GM19099 (cell line): ENCODE results near the gene SLC29A3.

Experiments
- POLR2A ChIP-seq: IDR thresholded peaks from 3 replicates; pipeline ENCODE4 v1.6.1; 2011; ENCODE audit warnings: low read depth; ENCODE audit not compliant: insufficient read length; ENCODE audit errors: extremely low read depth

The SLC29A3 gene

DNA sequence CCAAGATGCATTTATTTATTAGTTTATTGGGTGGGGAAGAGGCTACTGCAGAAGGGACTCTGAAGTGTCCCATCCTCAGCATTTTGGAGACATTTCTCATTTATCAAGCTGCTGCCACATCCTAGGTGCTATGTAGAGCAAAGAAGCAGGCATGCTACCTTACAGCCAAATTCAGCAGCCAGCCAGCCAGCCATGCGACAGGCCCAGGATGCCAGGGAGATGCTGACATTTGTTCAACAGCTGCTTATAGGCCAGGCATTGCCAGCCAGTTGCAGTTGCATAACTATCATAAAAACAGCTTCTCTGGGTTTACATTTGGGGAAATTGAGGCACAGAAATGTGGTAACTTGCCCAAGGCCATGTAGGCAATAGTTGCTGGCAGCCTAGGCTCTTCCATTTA, 2.3 kb downstream of the SLC29A3 start:
- no peak for TF ChIP-seq POLR2A

DNA sequence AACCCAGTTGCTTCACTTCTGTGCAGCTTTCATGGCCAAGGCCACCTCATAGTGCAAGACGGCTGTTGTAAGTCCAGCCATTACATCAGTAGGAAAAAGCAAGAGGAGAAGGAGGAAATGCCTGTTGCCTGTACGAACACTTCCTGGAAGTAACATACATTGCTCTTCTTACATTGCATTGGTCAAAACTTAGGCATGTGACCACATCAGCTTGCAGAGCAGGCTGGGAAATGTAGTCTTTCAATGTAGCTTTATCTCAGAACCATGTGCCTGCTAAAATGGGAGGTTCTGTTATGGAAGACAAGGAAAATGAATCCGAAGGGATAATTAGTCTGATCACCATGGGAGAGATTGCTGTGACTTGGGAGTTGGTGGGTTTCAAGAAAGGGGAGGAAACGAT, 4.3 kb downstream of the SLC29A3 start:
- no peak for TF ChIP-seq POLR2A

DNA sequence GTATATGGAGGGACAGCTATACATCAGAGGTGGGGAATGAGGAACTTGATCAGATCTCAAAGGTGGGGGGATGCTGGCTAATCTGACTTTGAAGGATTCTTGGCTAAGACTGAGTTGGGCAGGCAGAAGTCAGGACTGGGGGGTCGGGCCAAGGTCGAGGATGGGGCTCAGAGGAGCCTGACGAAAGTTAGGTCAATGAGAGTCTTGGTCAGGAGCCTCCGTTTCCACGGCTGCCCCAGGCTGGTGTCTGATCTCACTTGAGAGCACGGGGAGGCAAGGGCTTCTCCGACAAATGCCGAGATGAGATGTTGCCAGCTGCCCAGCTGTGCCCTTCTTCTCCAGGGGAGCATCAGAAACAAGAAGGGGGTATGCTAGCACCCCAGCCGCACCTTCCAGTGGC, 5.7 kb downstream of the SLC29A3 start:
- TF ChIP-seq POLR2A, result no peak

DNA sequence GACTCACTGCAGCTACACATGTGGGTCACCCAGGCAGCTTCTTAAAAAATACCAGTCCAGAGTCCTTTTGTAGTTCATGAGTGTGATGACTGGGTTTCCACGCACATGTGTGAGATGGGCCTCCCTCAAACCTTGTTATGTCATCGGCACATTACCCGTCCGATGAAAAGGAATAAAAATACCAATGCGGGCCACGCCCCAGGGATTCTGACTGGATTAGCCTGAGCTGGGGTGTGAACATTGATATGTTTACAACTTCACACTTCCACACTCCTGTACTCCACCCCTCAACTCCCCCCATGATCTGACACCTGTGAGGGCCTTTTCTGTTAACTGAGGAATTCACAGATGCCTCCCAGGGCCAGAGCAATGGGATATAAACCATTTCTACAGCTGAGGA, 6.2 kb downstream of the SLC29A3 start:
- TF ChIP-seq POLR2A, result no peak

DNA sequence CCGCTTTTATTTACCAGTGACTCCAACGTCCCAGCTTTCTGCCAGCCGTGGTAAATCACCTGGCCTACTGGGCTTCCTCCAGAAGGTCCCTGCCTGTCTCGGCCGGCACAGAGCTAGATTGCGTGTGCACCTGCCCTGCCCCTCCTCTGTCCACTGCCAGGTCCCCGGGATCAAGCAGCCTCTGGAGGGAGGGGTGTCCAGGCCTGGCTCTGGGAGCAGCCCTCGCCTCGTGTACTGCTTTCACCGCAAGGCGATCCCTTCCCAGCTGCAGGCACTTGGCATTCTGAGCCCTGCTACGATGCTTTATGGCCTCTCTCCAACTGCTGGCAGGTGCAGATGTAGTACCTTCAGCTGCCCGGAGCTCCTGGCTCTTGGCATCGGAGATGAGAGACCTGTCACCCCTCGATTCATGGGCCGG, 7.4 kb downstream of the SLC29A3 start:
- no peak for TF ChIP-seq POLR2A

DNA sequence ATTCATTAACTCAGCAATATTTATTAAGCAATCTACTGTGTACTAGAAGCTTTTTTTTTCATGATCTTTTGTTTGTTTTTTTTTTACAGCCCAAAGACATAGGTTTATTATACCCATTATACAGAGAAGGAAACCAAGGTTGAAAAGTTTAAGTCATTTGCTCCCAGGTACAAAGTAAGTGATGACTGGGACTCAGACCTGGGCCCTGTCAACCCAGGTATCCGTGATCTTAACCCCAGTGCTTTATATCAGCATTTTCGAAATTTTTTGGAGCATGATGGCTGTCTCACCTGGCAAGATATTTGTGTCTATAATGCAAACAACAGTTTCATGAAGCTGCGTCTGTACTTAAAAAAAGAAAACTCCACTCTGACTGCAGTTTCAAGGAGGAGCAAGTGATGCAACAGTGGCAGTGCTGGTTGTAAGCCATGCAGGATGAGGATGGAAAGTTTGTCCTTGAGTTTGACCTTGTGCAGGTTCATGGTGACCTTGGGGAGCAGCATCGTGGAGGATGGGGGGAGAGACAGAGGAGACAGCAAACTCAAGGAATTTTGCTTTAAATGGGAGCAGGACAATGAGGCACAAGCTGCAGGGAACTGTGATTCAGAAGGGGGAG, 11.8 kb downstream of the SLC29A3 start:
- TF ChIP-seq POLR2A, result no peak

DNA sequence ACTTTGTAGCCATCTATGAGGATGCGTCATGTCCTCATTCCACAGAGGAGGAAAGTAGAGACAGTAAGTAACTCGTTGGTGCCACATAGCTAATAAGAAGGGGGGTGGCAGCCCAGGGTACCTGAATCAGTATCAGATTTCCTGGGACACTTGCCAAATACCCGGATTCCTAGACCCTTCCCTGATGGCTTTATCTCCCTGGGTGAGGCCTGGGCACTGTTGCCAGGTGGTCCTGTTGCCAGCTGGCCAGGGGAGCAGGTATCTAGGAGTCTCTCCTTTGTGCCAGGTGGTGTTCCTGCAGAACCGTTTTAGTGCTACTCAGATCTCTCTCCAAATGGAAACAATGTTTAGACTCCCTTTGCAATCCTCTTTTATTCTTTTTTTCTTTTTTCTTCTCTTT, 12.7 kb downstream of the SLC29A3 start:
- TF ChIP-seq POLR2A, result no peak

DNA sequence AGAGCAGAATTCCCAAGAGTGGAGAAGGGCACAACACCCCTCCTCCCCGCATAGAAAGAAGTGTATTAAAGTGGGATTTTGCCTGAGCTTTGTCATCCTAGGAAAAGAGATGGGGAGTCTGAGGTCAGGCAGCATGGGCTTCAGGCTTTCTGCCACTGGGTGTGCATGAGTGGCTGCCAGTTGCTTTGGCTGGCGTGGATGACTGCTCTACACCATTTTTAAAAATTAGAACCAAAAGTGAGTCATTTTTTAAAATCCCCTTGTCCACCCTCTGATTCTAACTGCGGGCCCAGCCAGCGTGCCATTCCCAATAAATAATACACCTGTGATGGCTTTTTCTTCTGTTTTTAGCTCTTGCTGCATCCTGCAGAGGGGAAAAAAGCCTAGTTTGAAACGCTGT, 13.4 kb downstream of the SLC29A3 start:
- no peak for TF ChIP-seq POLR2A

DNA sequence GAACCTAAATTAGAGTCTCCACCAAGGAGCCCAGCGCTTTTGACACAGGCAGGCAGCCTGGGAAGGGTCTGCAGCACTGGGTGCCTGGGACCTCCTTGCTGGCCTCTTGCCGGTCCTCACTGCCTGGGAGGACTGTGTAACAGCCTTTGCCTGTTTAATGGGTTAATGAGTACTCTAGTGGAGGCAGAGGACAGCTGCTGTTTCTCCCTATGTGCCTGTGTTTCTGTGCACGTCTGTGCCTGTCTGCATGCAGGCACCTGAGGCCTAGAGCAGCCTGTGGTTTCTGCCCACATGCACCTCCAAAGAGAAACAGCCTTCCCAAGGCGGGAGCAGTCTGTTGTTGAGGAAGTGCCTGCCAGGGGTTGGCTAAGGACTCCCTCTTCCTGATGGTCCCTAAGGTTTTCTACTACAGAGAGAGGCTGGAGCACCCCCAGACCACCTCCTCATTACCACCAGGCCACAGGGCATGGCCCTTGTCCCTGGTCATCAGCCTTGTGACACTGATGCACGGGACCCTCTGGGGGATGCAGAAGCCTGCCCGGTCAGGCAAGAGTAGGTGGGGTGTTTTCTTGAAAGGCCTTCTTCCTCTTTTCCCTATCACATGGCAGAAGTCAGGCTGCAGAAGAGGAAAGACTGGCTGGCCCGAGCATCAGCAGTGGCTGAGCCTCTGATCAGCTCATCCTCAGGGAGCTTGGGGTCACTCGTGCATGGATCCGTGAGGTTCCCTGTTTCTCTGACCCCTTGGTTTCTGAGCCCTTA, 14.2 kb downstream of the SLC29A3 start:
- no peak for TF ChIP-seq POLR2A

DNA sequence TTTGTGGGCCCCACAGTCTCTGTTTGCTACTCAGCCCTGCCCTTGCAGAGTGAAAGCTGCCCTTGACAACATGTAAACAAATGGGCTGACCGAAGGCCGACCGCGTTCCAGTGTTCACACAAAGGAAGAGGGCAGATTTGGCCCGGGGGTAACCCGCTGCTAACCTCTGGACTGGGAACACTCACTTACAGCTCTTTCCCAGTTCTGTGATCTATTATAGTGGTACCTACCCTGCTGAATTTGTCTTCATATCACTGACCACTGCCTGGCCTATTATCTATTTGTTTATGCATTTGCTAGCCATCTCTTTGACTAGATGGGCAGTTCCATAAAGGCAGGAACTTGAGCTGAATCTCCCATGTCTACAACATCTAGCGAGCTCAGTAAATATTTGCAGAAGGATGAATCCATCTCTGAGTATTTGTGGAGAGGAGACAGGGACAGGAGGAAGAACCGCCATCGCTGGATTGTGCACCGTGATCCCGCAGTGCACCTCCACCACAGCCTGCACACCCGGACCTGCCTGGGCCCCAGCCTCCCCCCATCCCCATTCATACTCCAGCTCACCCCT, 15.2 kb downstream of the SLC29A3 start:
- no peak for TF ChIP-seq POLR2A

DNA sequence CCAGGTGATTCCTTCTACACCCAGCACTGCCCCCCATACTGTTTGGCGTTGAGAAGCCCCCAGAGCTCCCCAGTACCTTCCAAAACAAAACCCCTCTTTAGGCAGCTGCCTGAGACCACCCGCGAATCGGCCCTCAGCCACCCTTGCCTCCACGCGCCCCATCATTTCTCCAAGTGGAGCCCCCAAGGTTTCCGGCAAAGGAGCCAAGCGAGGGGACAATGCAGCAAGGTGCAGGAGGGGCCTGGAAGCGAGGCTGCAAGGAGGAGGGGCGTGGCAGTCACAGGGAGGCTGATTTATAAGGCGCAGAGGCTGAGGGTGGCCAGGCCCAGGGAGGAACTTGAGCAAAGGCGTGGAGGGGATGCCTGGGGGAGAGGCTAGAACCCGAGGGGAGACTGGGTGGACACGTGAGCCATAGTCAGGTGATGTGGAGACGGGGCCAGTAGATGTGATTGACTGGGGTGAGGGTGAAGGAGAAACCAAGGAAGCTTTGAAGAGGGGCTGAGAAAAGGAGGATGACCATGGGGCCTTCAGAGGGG, 16.2 kb downstream of the SLC29A3 start:
- no peak for TF ChIP-seq POLR2A

DNA sequence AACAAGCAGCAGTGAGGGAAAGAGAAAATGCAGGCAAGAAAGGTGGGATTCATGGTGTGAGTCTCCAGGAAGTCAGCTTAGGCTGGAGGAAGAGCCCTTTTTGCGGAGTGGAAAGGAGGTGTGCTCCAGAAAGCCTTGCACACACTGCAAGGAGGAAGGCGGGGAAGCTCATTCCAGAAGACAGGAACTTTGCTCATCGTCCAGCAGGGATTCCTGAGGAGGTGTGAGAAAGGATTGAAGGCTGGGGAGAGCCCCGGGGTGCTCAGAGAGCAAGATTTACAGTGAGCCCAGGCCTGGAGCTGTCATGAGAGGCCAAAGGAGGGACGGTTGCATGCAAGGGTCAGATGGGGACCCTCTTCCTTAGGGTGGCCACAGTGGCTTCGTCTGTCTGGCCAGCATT, 17.6 kb downstream of the SLC29A3 start:
- no peak for TF ChIP-seq POLR2A

DNA sequence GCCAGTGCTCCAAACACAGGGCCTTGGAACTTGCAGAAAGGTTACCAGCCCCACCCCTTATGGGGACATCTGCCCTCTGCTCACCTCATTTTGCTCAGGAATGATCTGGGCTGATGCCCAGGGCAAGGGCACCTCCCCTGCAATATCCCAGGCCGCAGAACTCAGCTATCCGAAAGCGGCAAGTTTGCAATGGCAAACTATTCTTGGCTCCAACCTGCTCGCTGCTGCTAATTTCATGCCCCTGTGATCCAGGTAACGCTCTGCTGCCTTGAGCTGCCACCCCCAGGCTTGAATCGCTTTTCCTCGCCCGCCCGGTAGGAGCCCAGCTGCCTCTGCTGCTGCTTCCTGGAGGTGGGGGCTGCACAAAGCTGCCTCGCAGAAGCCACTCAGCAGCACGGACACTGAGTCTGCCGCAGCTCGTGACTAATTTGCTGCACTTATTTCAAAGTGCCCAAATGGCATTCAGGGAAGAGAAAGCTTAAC, 18.2 kb downstream of the SLC29A3 start:
- no peak for TF ChIP-seq POLR2A

DNA sequence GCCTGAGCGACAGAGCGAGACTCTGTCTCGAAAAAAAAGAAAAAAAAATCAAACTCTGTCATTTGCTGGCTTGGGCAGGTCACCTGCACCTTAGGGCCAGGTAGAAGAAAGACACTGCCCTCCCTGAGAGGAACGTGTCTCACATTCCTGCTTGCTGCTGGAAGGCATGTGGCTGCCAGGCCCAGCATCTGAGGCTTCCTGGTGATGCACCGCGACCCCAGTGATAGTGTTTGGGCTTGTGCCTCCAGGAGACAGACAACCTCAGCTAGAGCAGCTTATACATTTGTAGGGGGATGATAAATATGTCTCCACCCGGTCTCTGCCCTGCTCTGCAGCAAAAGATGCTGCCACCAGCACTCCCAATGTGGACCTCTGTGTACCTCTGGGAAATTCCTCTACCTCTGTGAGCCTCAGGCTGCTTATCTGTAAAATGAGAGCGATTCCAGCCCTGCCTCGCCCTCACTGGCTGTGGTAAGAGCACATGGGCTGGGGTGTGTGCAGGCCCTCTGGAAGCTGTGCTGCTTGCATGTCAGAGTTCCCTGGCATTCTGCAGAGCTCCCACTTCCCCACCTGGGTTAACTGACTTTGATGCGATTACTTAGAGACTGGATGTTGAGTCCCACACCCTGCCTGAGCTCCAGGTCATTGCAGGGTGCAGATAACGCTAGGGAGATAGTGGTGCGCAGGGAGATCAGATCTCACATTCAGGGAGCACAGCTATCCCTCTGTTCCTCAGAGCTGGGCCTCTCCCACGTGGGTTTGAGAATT, 19.9 kb downstream of the SLC29A3 start:
- TF ChIP-seq POLR2A, result no peak

DNA sequence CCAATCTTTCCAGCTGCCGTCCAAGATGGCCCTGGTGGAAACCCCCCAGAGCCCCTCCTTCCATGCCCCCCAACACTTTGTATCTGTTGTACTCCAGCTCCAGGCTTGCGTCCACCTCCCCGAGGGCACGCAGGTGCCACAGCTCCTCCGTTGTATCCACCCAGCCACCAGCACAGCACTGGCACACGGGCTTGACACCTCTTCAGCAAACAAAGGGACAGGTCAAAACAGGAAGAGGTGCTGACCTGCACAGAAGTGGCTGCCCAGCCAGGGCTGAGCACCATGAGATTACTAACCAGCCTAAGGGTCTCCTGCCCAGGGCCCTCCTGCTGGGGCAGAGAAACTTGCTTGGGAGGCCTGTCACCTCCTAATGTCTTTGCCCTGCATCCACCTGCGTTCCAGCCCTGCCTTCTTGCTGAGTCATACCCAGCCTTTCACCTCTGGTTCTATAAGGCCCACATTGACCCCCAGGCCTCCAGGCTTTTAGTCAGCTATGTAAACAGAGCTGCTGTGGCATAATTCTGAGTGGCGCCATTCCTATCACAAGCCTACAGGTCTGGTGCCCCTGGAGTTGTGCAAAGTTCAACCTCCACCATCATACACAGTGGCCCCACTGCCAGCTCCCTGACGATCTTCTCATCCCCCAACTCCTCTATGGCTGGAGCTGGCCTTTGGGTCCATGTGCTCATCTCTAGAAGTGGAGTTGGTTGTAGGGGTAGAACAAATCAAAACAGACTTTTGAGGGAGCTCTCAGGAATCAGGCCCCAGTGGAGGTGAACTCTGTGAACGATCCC, 20.9 kb downstream of the SLC29A3 start:
- TF ChIP-seq POLR2A, result no peak
